AG09319 (cell line): Measurements from ENCODE around the gene TRPM4.

Experiments
- DNase-seq: peaks from one replicate; pipeline ENCODE4 v3.0.0-alpha.2; 2010; ENCODE audit warnings: low read depth; ENCODE audit errors: extremely low read depth
- TF ChIP-seq, protein P1 (sequence below): IDR thresholded peaks from 2 replicates; pipeline ENCODE4 v1.5.1; 2011; ENCODE audit warnings: low read depth, mild to moderate bottlenecking, inconsistent platforms, low read length, moderate library complexity

TRPM4 gene

DNA sequence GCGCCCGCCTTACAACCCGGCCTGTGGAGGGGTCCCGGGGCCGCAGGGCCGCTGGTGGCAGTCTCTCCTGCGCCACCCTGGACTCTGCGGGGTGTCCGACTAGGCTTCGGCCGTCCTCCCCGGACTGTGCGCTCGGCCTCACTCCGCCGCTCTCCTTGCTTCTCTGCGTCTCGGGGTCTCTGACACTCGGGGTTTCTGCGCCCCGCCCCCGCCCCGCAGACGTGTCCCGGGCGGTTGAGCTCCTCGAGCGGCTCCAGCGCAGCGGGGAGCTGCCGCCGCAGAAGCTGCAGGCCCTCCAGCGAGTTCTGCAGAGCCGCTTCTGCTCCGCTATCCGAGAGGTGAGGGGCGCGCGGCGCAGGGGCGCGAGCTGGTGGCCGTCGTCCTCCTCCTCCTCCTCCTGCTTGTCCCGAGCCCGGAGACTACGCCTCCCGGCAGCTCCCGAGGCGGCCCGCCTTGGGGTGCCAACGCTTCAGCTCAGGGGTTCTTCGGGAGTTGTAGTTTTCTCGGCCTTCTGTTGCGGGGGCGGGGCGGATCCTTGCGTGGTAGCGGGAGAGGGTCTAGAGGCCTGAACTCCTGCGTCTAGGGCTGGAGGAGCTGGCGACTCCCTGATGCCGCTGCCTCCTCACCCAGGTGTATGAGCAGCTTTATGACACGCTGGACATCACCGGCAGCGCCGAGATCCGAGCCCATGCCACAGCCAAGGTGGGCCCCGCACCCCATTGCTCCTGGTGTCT is 42.8 kb upstream of the TRPM4 start:
- TF ChIP-seq, protein P1, sequence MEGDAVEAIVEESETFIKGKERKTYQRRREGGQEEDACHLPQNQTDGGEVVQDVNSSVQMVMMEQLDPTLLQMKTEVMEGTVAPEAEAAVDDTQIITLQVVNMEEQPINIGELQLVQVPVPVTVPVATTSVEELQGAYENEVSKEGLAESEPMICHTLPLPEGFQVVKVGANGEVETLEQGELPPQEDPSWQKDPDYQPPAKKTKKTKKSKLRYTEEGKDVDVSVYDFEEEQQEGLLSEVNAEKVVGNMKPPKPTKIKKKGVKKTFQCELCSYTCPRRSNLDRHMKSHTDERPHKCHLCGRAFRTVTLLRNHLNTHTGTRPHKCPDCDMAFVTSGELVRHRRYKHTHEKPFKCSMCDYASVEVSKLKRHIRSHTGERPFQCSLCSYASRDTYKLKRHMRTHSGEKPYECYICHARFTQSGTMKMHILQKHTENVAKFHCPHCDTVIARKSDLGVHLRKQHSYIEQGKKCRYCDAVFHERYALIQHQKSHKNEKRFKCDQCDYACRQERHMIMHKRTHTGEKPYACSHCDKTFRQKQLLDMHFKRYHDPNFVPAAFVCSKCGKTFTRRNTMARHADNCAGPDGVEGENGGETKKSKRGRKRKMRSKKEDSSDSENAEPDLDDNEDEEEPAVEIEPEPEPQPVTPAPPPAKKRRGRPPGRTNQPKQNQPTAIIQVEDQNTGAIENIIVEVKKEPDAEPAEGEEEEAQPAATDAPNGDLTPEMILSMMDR, result no peak
- DNase-seq, result no peak

DNA sequence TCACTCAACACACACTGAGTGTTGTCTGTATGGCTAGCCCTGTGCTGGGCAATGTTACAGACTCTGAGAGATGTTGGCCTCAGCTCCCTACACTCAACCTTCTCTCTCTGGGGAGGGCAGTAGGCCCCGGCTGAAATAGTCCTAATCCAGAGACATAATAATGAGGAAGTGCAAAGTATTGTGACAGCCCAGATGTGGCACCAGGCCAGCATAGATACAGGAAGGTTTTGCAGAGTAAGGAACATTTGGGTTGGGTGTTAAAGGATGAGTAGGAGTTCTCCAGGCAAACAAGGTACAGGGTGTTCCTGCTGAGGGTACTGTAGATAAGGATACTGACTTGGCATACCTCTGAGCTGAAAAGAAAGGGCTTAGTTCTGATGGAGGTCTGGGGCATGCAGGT is 41.0 kb upstream of the TRPM4 start:
- no peak for DNase-seq

DNA sequence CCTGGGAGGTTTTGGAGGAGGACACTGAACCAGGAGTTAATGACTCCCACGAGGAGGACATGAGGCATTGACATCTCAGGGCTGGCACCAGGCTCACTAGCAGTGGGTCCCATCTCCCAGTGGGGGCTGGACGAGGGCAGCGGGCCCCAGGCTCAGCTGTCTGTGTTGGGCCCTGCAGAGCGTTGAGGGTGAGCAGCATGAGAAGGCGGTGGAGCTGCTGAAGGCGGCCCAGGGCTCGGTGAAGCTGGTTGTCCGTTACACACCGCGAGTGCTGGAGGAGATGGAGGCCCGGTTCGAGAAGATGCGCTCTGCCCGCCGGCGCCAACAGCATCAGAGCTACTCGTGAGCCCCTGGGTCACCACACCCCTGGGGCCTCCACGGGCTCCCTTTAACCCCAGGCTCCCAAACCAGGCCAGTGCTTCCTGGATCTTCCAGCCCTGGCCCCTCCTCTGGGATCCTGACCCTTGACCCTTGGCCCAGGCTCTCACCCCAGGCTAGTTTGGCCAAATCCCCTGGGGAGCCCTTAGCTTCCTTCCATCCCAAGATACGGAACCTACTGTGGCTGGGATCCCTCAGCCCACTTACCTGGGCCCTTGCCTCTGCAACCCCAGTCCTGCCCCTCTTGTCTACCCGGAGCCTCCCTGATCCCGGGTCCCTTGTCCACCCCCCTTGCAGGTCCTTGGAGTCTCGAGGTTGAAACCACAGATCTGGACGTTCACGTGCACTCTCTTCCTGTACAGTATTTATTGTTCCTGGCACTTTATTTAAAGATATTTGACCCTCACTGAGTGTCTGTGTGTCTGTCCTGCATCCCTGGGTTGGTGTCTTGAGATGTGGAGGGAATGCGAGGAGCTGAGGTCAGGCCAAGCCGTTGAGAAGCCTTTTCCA is 39.7 kb upstream of the TRPM4 start:
- DNase-seq, result no peak
- TF ChIP-seq, protein P1, result no peak

More for the DNA sequence above, 41.0 kb upstream of the TRPM4 start:
- TF ChIP-seq, protein P1, result no peak

DNA sequence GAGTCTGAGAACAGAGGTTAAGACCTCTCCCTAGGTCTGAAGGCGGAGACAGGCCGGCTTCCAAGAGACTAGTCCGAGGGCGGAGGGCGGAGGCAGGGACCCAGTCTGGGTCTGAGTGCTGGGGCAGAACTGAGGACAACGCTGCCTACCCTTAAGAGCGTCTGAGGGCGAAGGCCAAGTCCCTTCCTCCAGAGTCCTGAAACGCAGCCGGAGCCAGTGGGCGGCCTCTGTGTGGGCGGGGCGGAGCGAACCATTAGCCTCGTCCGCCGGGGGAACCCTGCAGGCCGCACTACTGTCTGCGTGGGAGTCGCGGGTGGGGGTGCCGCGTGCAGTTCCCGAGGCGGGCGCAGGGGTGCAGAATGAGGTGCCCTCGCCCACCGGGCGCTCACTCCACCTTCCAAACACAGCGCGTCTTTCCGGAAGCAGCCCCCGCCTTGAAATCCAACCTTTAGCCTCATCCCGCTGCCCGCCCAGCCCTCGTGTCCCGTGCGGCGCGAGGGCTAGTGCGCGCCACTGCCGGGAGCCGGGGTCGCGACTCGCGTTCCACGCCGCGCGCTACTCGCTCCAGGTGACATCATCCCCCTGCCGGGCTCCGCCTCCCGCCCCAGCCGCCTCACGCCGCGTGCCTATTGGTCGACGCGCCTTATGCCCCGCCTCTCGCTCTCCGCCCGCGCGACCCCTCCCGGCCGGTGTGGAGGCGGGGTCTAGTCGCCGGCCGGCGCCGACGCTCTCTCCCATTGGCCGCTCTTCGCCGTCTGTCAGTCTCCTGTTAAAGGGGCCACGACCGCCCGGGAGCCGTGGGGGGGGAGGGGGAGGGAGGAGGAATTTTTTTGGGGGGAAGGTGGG is 38.8 kb upstream of the TRPM4 start, which contains the start of gene C19orf73:
TSS of gene C19orf73 (minus strand) at position 579 of the 846 bp plus-strand sequence. CDS start at position 458, 121 bp downstream.
- peak; percentile 86 for DNase-seq
- TF ChIP-seq, protein P1, result no peak; the same call in 1 of the 2 replicates

DNA sequence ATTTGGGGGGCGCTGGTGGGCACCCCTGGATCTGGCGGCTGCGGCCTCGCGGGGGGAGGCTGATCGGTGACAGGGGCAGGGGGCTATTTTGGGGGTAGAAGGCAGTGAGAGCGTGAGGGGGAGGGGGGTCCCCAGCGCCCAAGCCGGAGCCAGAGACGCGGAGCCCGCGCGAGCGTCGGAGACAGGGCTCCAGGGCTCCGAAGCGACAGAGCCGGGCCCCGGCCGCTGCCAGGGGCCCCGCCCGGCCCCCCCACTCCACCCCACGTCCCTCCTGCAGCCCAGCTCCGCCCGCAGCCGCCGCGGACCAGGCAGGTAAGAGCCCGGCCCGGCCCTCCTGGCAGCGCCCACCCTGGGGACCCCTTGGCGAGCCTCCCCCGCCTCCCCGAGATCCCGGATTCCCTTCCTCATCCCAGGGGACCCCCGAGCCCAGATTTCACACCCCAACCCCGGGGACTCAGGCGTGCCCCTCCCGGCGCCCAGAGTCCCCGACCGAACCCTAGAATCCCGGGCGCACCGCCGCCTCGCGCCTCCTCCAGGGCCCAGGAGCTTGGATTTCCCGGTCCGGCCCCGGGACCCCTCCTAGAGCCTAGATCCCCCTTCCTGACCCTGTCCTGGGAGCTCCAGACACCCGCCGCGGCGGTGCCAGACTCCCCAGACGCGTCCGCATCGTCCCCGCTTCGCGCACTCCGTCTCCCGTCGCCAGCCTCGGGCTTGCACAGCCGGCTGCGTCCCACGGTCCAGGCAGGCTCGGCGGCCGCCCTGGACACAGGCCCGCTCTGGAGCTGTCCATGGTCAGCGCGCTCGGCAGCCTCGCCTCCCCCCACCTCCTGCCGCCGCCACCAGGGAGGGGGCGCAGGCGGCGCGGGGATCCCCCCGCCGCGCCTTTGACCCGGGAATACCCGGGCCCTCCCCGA is 37.9 kb upstream of the TRPM4 start, which contains the start of gene PPFIA3:
TSS of gene PPFIA3 (plus strand) at position 134 of the 914 bp plus-strand sequence. CDS start 8,330 bp downstream, outside the sequence.
- no peak for DNase-seq

DNA sequence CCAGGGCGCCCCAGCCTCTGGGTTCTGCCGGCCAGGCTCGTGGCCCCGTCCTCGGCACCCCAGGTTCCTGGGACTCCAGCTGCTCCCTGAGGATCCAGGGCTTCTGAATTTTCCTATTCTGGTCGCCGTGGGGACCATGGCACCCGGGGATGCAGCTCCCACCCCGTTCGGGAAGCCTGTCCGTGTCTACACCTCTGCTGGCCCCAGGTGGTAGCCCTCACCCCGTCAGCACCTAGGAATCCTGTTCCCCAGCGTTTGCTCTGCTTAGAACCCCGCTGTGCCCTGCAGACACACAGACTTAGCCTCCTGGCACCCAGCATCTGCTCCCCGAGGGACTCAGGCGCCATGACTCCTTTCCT is 37.3 kb upstream of the TRPM4 start:
- TF ChIP-seq, protein P1, result no peak
- no peak for DNase-seq

More for the DNA sequence above, 37.9 kb upstream of the TRPM4 start, which contains the start of gene PPFIA3:
- TF ChIP-seq, protein P1, result no peak
